Measurements from ENCODE around the gene SMIM36.

DNA sequence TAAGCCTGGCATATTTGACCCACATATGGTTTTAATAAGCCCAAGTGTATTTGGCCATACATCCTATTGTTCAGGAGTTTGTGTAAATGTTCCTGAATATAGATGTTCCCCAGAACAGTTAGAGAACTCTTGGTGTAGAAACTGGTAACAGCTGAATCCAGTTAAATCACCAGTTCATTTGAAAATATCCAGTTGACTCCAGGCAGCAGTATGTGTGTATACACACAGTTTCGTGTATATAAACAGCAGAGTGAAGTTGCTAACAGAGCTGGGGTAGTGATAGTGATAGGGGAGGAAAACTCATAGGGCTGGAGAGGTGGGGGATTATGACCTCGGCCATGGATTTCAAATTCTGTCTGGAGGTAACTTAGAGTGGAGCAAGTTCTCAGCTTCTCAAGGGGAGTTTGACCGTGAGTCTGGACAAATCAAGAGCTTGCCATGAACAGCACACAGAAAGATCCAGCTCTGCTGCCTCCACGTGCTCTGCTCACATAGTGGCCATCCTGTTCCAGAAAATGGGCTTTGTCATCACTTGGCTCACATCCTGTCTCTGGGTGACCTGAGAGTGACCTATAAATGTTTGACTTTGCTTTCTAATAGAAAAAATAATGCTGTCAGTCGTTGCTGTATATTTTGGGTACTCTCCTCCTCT, 59.0 kb downstream of the SMIM36 start:
- TF ChIP-seq, protein P1, sequence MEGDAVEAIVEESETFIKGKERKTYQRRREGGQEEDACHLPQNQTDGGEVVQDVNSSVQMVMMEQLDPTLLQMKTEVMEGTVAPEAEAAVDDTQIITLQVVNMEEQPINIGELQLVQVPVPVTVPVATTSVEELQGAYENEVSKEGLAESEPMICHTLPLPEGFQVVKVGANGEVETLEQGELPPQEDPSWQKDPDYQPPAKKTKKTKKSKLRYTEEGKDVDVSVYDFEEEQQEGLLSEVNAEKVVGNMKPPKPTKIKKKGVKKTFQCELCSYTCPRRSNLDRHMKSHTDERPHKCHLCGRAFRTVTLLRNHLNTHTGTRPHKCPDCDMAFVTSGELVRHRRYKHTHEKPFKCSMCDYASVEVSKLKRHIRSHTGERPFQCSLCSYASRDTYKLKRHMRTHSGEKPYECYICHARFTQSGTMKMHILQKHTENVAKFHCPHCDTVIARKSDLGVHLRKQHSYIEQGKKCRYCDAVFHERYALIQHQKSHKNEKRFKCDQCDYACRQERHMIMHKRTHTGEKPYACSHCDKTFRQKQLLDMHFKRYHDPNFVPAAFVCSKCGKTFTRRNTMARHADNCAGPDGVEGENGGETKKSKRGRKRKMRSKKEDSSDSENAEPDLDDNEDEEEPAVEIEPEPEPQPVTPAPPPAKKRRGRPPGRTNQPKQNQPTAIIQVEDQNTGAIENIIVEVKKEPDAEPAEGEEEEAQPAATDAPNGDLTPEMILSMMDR (IDR thresholded peaks at IDR 0.05; ENCODE audit: insufficient read depth, low read length, poor library complexity, severe bottlenecking): no peak
- no peak for TF ChIP-seq EZH2phosphoT487 (conservative IDR thresholded peaks at IDR 0.05; ENCODE audit: low read length)

Measured in SU-DHL-6 (cell line).